Progenitor cell of endocrine pancreas (in vitro differentiated cells): Measurements from ENCODE around the gene CLASRP. TPM values are rescaled to one million over a fixed set of nuclear protein-coding genes. Genes with fewer than 3 reads are reported as not detected.
A peak's percentile ranks its signal among the peaks of the same experiment; 100 is the strongest.

ENCODE experiments used
- DNase-seq: peaks from one replicate; pipeline ENCODE4 v3.0.0; 2021; ENCODE audit warnings: low spot score; ENCODE audit not compliant: unreplicated experiment
- H3K27ac Mint-ChIP-seq: 2 replicates; pipeline ENCODE4 v1.8.0; 2021; ENCODE audit warnings: mild to moderate bottlenecking, moderate library complexity, mixed read lengths
- H3K27me3 Mint-ChIP-seq: 2 replicates; pipeline ENCODE4 v1.8.0; 2021; ENCODE audit warnings: mixed read lengths
- H3K36me3 Mint-ChIP-seq: 2 replicates; pipeline ENCODE4 v1.8.0; 2022; ENCODE audit warnings: mixed read lengths; ENCODE audit not compliant: insufficient read depth
- H3K4me1 Mint-ChIP-seq: 2 replicates; pipeline ENCODE4 v1.8.0; 2021; ENCODE audit warnings: low read depth, mixed read lengths
- H3K4me3 Mint-ChIP-seq: 2 replicates; pipeline ENCODE4 v1.8.0; 2021; ENCODE audit warnings: low read depth, mild to moderate bottlenecking, moderate library complexity, mixed read lengths
- H3K9me3 Mint-ChIP-seq: 2 replicates; pipeline ENCODE4 v1.8.0; 2021; ENCODE audit warnings: low read depth, mixed read lengths
- CTCF ChIP-seq: fragments of 200-600 bp; sonication (generic); IDR thresholded peaks from one replicate; pipeline ENCODE4 v1.5.0; 2021; ENCODE audit warnings: antibody characterized with exemption, mild to moderate bottlenecking; ENCODE audit not compliant: unreplicated experiment
- total RNA-seq: library from RNA; stranded (reverse); gene quantifications from 2 replicates; pipeline ENCODE4 v1.2.1, GENCODE V29; 2021

Gene CLASRP
- total RNA-seq, 1 donor from 2014 or later, result 111 TPM

GRCh38 chr19:45037393-45038169, 1.3 kb upstream of the CLASRP start:
- no peak overlapping the region for H3K27ac Mint-ChIP-seq
- H3K4me1 Mint-ChIP-seq, result peaks cover 12% of the 10 kb centered on the region
- no peak for DNase-seq
- peak overlapping the region; percentile 38 for H3K4me3 Mint-ChIP-seq
- no peak for TF ChIP-seq CTCF
- no peaks in the 10 kb centered on the region for H3K27me3 Mint-ChIP-seq
- H3K9me3 Mint-ChIP-seq, result no peaks in the 10 kb centered on the region
- H3K36me3 Mint-ChIP-seq, result peaks cover 15% of the 10 kb centered on the region

GRCh38 chr19:45040059-45040771, 1.4 kb downstream of the CLASRP start:
- peak overlapping the region; percentile 91 for H3K4me3 Mint-ChIP-seq
- peaks cover 16% of the 10 kb centered on the region for H3K36me3 Mint-ChIP-seq
- H3K27ac Mint-ChIP-seq, result no peak overlapping the region
- H3K27me3 Mint-ChIP-seq, result no peaks in the 10 kb centered on the region
- DNase-seq, result no peak
- no peak for TF ChIP-seq CTCF
- H3K4me1 Mint-ChIP-seq, result peaks cover 16% of the 10 kb centered on the region
- H3K9me3 Mint-ChIP-seq, result no peaks in the 10 kb centered on the region

GRCh38 chr19:45041125-45041524, 2.3 kb downstream of the CLASRP start:
- peak overlapping the region; percentile 47 for H3K4me3 Mint-ChIP-seq
- no peak for TF ChIP-seq CTCF
- no peak for DNase-seq
- no peak overlapping the region for H3K27ac Mint-ChIP-seq
- H3K27me3 Mint-ChIP-seq, result no peaks in the 10 kb centered on the region
- H3K36me3 Mint-ChIP-seq, result peaks cover 22% of the 10 kb centered on the region
- H3K4me1 Mint-ChIP-seq, result peaks cover 25% of the 10 kb centered on the region
- H3K9me3 Mint-ChIP-seq, result no peaks in the 10 kb centered on the region

- no peak for DNase-seq
- H3K27me3 Mint-ChIP-seq, result no peaks in the 10 kb centered on the region
- no peak for TF ChIP-seq CTCF
- H3K9me3 Mint-ChIP-seq, result no peaks in the 10 kb centered on the region
- peak overlapping the region; percentile 43 for H3K4me3 Mint-ChIP-seq
- H3K4me1 Mint-ChIP-seq, result peaks cover 24% of the 10 kb centered on the region
- peaks cover 23% of the 10 kb centered on the region for H3K36me3 Mint-ChIP-seq
- H3K27ac Mint-ChIP-seq, result peak overlapping the region; percentile 92
Observed at GRCh38 chr19:45045671-45046353, 7.0 kb downstream of the CLASRP start.

- Mint-ChIP-seq H3K36me3 (peaks cover 20% of the 10 kb centered on the region), H3K4me1 (peaks cover 24% of the 10 kb centered on the region), H3K4me3 (no peak overlapping the region), H3K9me3 (no peaks in the 10 kb centered on the region), H3K27ac (peak overlapping the region; percentile 92), H3K27me3 (no peaks in the 10 kb centered on the region)
- TF ChIP-seq CTCF, result no peak
- DNase-seq, result no peak
Observed at GRCh38 chr19:45046355-45046754, 7.5 kb downstream of the CLASRP start.
